HepG2 (cell line): ENCODE data around the gene ARMC8. TPM values are rescaled to one million over a fixed set of nuclear protein-coding genes. Genes with fewer than 3 reads are reported as not detected.

ENCODE experiments used
- ATAC-seq: fragments of 200-7000 bp; cut with Tn5 transposase; 3 replicates; pipeline ENCODE4 v1.9.1; 2020; ENCODE audit warnings: mild to moderate bottlenecking, moderate library complexity
- BruUV-seq: library from RNA; stranded (reverse); fragments of 400-500 nt; replicated peaks from 2 replicates; lab custom pipeline; 2021; lab: Mats Ljungman, UMichigan
- CTCF ChIA-PET: fragments of 300-600 bp; formaldehyde crosslinking; extraction: SDS; loops from one replicate; lab custom pipeline; 2021; ENCODE audit warnings: low total read pairs, inconsistent platforms, low intra/inter-chr PET ratio; lab: Yijun Ruan, JAX
- POLR2A ChIA-PET: fragments of 350-600 bp; sonication (Branson Sonifier 250); formaldehyde crosslinking; loops from one replicate; lab custom pipeline; 2020; ENCODE audit warnings: antibody characterized with exemption, inconsistent platforms; lab: Yijun Ruan, JAX
- DNase-seq: peaks from one replicate; pipeline ENCODE4 v3.0.0-alpha.2; 2015; ENCODE audit warnings: low spot score
- FAIRE-seq: peaks from 3 replicates; lab custom pipeline; 2011; peaks lifted over from hg19 to GRCh38; lab: Jason Lieb, UNC
- H2AFZ ChIP-seq: one replicate; pipeline ENCODE4 v1.6.1; 2011; ENCODE audit warnings: low read length, inconsistent platforms
- H3K27ac ChIP-seq: fragments of 300-600 bp; 3 replicates; pipeline ENCODE4 v1.8.0; 2011; ENCODE audit warnings: mixed run types, mild to moderate bottlenecking, mixed read lengths, low read length, inconsistent platforms; ENCODE audit not compliant: insufficient read depth; ENCODE audit errors: extremely low read length
- H3K27me3 ChIP-seq, 2 experiments: fragments of 200-600 bp in 1 of 2; 2 replicates in 1 of 2; 3 replicates in 1 of 2; pipeline versions ENCODE4 v1.6.0 to v1.8.0; 2011; ENCODE audit warnings: low read length in 2 of 2, mild to moderate bottlenecking in 2 of 2, moderate library complexity in 2 of 2, inconsistent platforms in 1 of 2; ENCODE audit not compliant: insufficient read depth in 2 of 2, control insufficient read depth in 1 of 2
- H3K36me3 ChIP-seq, 2 experiments: fragments of 200-600 bp in 1 of 2; replicated peaks in 1 of 2; 2 replicates in 1 of 2; 3 replicates in 1 of 2; pipeline versions ENCODE4 v1.5.1 to v1.8.0; 2011; ENCODE audit warnings: low read length in 2 of 2, inconsistent platforms in 1 of 2; ENCODE audit not compliant: insufficient read depth in 2 of 2, control insufficient read depth in 1 of 2
- H3K4me1 ChIP-seq: 2 replicates; pipeline ENCODE4 v1.5.1; 2012; ENCODE audit warnings: low read length, inconsistent platforms; ENCODE audit not compliant: insufficient read depth
- H3K4me2 ChIP-seq: 2 replicates; pipeline ENCODE4 v1.6.0; 2011; ENCODE audit warnings: low read depth, low read length, inconsistent platforms
- H3K4me3 ChIP-seq, 3 experiments: fragments of 200-600 bp in 1 of 3; sonication (generic), shearing (Covaris generic) in 1 of 3; replicated peaks in 1 of 3; 2 replicates each; pipeline ENCODE4 v1.5.1; 2011 to 2016; ENCODE audit warnings: low read length in 3 of 3, inconsistent platforms in 2 of 3, low read depth in 2 of 3, mild to moderate bottlenecking in 2 of 3, control low read depth in 1 of 3, mixed read lengths in 1 of 3; ENCODE audit not compliant: insufficient read depth in 1 of 3
- H3K79me2 ChIP-seq: one replicate; pipeline ENCODE4 v1.6.1; 2011; ENCODE audit warnings: low read length, inconsistent platforms; ENCODE audit not compliant: insufficient read depth
- H3K9ac ChIP-seq: 2 replicates; pipeline ENCODE4 v1.6.0; 2011; ENCODE audit warnings: mild to moderate bottlenecking, low read depth, low read length, inconsistent platforms; ENCODE audit not compliant: insufficient read depth
- H3K9me3 ChIP-seq: 2 replicates; pipeline ENCODE4 v1.5.1; 2012; ENCODE audit warnings: mild to moderate bottlenecking, low read length
- H4K20me1 ChIP-seq: 2 replicates; pipeline ENCODE4 v1.6.0; 2011; ENCODE audit warnings: inconsistent platforms, mild to moderate bottlenecking, low read length, moderate library complexity; ENCODE audit not compliant: insufficient read depth
- EZH2 ChIP-seq: conservative IDR thresholded peaks from 2 replicates; pipeline ENCODE4 v1.6.1; 2012; ENCODE audit warnings: mild to moderate bottlenecking, low read depth, low read length, moderate library complexity
- KDM5A ChIP-seq: fragments of 200-600 bp; sonication (generic); IDR thresholded peaks from 2 replicates; pipeline ENCODE4 v1.7.0; 2018; ENCODE audit warnings: antibody characterized with exemption, mild to moderate bottlenecking, low read length, borderline replicate concordance
- RAD21 ChIP-seq: fragments of 450-650 bp; formaldehyde crosslinking; IDR thresholded peaks from 2 replicates; pipeline ENCODE4 v1.5.0; 2020; ENCODE audit warnings: mild to moderate bottlenecking
- RFX1 ChIP-seq: fragments of 450-650 bp; IDR thresholded peaks from 2 replicates; pipeline ENCODE4 v1.6.1; 2017
- SALL1 ChIP-seq: sonication (generic); formaldehyde crosslinking; IDR thresholded peaks from 2 replicates; pipeline ENCODE4 v1.8.0; 2022; ENCODE audit warnings: mild to moderate bottlenecking, missing genetic modification reagents
- ZNF101 ChIP-seq: sonication (generic); formaldehyde crosslinking; IDR thresholded peaks from 2 replicates; pipeline ENCODE4 v1.4.0; 2020; ENCODE audit warnings: mild to moderate bottlenecking, low read depth, missing genetic modification reagents, borderline replicate concordance
- ZNF235 ChIP-seq: sonication (generic); formaldehyde crosslinking; IDR thresholded peaks from 2 replicates; pipeline ENCODE4 v1.8.1; 2023; ENCODE audit warnings: mild to moderate bottlenecking, missing genetic modification reagents, borderline replicate concordance
- ZNF562 ChIP-seq: sonication (generic); formaldehyde crosslinking; IDR thresholded peaks from 2 replicates; pipeline ENCODE4 v1.8.0; 2022; ENCODE audit warnings: missing genetic modification reagents, borderline replicate concordance
- ZNF652 ChIP-seq: IDR thresholded peaks from 2 replicates; pipeline ENCODE4 v1.6.1; 2016; ENCODE audit warnings: low read depth, borderline replicate concordance
- WGBS: methylation state at CpG from one replicate; pipeline ENCODE4 v1.1.6; 2017; ENCODE audit warnings: low lambda C conversion rate; 5-methylcytosine and 5-hydroxymethylcytosine counted together
- in situ Hi-C: cut with HindIII; loops from 2 replicates; pipeline ENCODE4 v1.10.0; 2017; ENCODE audit warnings: low pct_unique_long_range_greater_than_20kb; ENCODE audit not compliant: extremely low pct_ligation_motif_present
- intact Hi-C: fragments of 100-400 bp; cut with micrococcal nuclease; formaldehyde crosslinking; loops from one replicate; pipeline ENCODE4 v1.10.0; 2022; ENCODE audit not compliant: unreplicated experiment
- polyA plus RNA-seq, 8 experiments: library from polyadenylated mRNA; depleted of rRNA in 3 of 8; stranded (reverse) in 7 of 8; unstranded in 1 of 8; fragments of >200 nt; fragmentation: Illumina TruSeq in 4 of 8; extraction: Trizol in 4 of 8; gene quantifications; 2 replicates each; pipeline versions ENCODE4 v1.2.1 to v1.2.3, GENCODE V29; 2011 to 2016; ENCODE audit warnings: low read depth in 4 of 8, missing spikeins in 1 of 8, mixed read lengths in 1 of 8; ENCODE audit not compliant: insufficient read depth in 1 of 8
- total RNA-seq, 5 experiments: library from RNA; depleted of rRNA; stranded (reverse); fragments of >200 nt; fragmentation: Illumina TruSeq; extraction: Trizol; gene quantifications; 2 replicates each; pipeline ENCODE4 v1.2.3, GENCODE V29; 2016; ENCODE audit warnings: low read depth in 1 of 5
- TF ChIP-seq, protein P1 (sequence below): sonication (generic); formaldehyde crosslinking; IDR thresholded peaks from 2 replicates; pipeline ENCODE4 v1.4.0; 2020; ENCODE audit warnings: missing genetic modification reagents, mild to moderate bottlenecking, borderline replicate concordance

The ARMC8 gene
- total and polyA plus RNA-seq, 2 of the 13 experiments (the other 11 are each of a cell fraction or from before 2014, with no cell fraction given): 38.9 to 55.3 TPM

DNA sequence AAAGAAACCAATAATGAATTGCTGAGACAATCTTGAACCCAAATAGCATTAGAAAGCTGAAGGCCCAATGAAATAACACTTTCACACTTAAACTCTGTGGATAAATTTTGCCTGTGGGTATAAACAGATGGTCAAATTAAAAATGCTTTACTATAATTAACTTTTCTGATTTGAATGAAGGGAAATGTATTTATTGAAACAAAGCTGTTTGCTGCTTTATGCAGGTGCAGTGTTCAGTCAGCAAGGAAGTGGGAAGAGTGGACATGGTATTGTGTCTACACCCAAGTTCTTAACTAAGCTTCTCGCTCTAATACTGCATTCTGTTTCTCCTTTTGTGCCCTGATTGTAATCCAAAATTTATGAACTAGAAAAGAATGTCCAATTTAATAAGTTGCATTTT lies 110.8 kb downstream of the ARMC8 start:
- H3K4me1 ChIP-seq: no peaks in the 10 kb centered on the region
- H3K27me3 ChIP-seq: no peaks in the 10 kb centered on the region
- H2AFZ ChIP-seq: no peak overlapping the region
- H3K4me2 ChIP-seq: no peak overlapping the region
- ChIA-PET CTCF (no interaction called here), POLR2A (no interaction called here)
- no peaks in the 10 kb centered on the region for H4K20me1 ChIP-seq
- FAIRE-seq (no peak), DNase-seq (no peak), ATAC-seq (no peak)
- intact Hi-C loops: no loop called here
- H3K79me2 ChIP-seq: no peaks in the 10 kb centered on the region
- H3K9ac ChIP-seq: no peak overlapping the region
- peaks cover 1 to 17% of the 10 kb centered on the region in 2 experiments; a peak in 3 of 5 replicates for H3K36me3 ChIP-seq
- no peak overlapping the region for H3K27ac ChIP-seq
- WGBS: 95% methylated on average over 1 of the region's 1 CpG
- no peak overlapping the region for H3K4me3 ChIP-seq
- in situ Hi-C loops: no loop called here
- BruUV-seq: no TSS peak
- TF ChIP-seq, protein P1, sequence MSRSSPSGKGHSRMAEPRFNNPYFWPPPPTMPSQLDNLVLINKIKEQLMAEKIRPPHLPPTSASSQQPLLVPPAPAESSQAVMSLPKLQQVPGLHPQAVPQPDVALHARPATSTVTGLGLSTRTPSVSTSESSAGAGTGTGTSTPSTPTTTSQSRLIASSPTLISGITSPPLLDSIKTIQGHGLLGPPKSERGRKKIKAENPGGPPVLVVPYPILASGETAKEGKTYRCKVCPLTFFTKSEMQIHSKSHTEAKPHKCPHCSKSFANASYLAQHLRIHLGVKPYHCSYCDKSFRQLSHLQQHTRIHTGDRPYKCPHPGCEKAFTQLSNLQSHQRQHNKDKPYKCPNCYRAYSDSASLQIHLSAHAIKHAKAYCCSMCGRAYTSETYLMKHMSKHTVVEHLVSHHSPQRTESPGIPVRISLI: no peak
- TF ChIP-seq RFX1 (no peak), EZH2 (no peak), RAD21 (no peak), ZNF562 (CRISPR knock-in tag) (no peak), ZNF235 (CRISPR knock-in tag) (no peak), ZNF652 (CRISPR knock-in tag) (no peak), ZNF101 (CRISPR knock-in tag) (no peak), SALL1 (CRISPR knock-in tag) (no peak), KDM5A (no peak)
- TF ChIP-seq, all 625 proteins: peak for 0
- no peaks in the 10 kb centered on the region for H3K9me3 ChIP-seq
